ENCODE measurements around the gene ADGRE1.
A peak's percentile ranks its signal among the peaks of the same experiment; 100 is the strongest.

ADGRE1 gene

DNA sequence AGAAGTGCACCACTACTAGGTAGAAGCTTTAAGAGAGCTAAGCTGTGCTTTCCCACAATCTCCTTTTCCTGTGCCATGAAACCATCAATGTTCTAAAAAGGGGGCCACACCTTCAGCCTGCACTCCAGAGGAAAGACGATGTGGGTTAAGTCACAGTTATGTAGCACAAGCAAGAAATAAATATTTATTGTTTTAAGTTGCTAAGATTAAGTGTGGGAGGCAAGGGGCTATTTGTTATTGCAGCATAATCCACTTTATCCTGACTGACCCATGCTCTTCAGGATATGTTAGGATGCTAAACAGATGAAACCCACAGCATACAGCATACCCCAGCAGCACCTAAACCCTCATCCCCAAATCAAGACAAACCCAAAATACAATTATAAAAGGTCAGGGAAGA lies 69.2 kb downstream of the ADGRE1 start:
- DNase-seq: no peak

DNA sequence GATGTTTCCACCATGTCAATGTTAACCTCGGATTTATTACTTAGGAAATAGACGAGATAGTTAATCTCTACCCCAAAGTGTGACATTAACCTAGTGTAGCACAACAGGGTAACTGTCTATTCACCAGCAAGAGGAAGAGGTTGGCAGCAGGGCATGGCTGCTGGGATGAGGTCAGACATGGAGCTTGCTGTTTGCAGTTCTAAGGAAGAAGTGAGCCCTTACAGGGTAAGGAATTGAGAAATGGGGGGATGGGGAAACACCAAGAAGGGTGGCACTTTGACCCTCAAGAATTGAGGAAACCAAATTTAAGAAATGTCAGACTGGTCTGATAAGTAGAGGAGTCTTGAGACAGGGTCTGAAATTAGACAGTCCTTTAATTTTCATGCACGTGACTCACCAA lies 71.4 kb downstream of the ADGRE1 start:
- peak in 1 of 2 donors; percentile 9 for DNase-seq

DNA sequence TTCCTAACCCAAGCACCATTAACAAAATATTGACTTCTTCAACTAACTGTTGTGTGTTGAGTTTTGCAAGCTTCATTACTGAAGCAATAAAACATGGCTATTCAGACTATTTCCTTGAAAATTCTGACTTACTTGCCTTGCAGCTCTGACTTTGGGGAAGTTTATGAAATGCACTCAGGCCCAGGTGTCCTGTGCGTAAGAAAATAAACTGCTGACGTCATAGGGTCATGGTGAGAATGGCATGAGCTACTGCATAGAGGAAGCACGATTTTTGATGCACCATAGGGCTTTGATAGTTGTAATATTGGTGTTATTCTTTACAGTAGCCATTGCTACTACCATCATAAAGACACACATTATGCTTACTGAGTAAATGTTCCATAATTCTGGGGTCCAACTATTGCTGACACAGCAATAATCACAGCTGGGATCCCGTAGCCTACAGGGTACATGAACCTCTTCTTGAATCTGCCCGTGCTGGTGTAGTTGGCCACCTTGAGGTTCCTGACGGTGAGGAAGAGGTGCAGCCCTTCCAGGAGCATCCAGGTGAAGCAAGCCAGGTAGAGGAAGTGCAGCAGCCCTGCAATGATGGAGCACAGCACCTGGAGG lies 76.0 kb downstream of the ADGRE1 start:
- DNase-seq: peak in 1 of 2 donors; percentile 27

DNA sequence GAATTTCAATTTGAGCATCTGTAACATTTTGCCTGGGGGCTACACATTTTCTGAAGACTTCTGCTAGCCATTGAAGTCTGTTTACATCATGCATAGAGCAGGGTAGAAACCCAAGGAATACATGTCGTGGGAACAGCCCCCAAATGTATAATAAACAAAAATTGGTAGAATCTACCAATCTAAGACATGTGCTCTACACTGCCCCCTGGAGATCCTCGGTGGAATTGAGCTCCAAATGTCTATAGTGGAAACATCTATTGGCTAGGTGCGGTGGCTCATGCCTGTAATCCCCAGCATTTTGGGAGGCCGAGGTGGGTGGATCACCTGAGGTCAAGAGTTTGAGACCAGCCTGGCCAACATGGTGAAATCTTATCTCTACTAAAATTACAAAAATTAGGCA lies 76.6 kb downstream of the ADGRE1 start:
- peak; percentile 6 to 49 for DNase-seq

DNA sequence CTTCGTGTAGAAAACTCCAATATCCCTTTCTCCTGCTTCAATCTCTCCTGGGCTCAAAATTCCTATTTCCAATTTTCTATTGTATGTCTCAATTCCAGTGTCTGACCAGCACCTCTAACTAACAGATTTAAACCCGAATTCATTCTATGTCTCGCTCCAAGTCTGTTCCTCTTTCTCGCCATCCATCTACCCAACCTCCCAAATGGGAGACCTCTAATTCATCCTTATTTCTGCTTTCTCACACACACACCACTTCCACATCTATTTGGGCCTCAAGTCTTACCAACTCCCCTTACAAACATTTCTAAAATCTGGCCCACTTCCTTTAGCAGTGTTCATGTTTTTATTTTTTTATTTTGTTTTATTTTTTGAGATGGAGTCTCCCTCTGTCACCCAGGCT lies 80.6 kb downstream of the ADGRE1 start:
- DNase-seq: no peak

DNA sequence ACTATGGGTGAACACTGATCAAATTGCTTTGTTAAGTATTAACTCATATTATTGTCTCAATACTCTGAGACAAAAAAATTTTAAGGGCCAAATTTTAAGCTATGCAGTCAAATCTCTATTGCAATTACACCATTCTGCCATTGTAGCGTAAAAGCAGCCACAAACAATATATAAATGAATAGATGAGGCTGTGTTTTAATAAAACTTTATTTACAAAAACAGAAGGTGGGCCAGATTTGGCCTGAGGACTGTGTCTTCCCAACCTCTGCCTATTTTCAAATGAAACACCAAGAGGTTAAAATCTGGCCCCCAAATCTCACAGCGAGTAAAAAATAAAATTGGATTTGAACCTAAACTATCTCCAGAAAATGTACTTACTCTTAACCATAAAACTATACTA lies 82.1 kb downstream of the ADGRE1 start:
- no peak for DNase-seq

DNA sequence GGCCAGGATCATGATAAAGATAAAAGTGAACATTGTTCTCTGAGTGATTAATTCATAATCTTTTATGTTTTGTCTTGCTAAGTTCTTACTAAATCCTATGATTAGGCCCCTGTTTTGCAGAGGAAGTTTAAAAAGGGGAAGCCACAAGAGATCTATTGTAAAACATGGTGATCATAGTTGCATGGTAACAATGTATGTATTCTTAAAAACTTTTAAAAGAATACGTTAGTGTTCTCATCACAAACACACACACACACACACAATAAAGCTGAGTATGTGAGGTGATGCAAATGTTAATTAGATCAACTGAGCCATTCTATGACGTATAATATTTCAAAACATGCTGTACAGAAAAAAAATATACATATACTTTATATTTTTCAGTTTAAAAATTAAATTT lies 82.6 kb downstream of the ADGRE1 start:
- no peak for DNase-seq

DNA sequence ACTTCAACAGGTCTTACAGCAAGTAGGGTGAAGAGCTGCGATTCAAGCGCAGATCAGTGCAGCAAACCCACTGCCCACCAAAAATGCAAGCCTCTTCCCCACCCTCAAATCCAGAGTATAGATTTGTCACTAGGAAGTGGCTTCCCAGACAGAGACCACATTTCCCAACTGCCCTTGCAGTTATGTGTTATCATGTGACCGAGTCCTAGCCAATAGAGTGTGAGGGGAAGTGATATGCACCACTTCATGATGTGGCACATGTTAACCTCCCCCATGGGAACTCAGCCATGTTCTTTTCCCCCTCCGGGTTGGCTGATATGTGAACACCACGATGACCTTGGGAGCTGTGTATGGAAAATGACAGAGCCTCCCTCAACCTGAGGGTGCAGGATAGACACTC lies 83.1 kb downstream of the ADGRE1 start:
- DNase-seq: peak; percentile 24 to 50

DNA sequence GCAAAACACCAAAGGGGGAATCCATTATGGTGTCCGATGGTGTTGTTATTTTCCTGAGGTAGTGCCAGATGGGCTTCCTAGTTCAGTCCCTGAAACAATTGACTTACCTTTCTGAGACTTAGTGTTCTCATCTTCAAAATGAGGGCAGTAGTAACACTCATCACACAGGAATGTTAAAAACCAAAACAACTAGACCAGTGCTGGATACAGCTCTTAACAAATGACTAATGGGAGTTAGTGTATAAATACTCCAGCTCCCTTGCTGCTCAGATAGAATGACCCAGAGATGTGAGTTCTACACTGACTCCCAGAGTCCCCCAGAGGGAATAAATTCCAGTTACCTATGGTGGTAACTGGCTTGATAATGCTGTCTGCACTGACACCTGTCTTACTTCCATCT lies 84.0 kb downstream of the ADGRE1 start:
- no peak for DNase-seq

DNA sequence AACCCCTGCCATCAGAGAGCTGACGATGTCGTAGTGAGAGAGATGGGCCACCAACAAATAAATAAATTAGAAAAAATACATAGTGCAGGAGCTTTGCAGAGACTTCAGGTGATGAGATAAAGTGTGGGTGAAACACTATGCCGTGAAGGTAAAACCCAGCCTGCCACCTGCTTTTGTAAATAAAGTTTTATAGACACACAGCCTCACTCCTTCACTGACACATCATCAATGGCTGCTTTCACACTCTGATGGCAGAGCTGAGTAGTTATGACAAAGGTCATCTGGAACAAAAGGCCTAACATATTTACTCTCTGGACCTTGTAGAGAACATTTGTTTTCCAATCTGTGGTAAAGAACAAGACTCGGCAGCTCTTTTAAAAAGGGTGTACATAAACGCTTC lies 88.8 kb downstream of the ADGRE1 start:
- no peak for DNase-seq

DNA sequence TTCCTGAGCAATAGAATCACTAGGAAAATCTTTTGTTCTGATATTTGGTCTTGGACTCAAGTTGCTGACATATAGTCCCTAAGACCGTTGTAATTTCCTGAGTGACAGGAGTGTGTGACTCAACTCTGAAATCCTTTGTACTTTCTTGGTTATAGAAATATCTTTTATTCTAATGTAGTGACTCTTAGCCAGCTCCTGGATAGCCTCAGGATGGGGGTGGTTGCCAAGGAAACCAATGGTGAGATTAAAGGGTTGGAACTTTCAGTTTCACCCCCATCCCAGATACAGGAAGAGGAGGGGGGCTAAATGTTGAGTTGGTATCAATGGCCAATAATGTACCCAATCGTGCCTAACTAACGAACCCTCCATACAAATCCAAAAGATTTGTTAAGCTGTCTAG lies 92.0 kb downstream of the ADGRE1 start:
- no peak for DNase-seq

DNA sequence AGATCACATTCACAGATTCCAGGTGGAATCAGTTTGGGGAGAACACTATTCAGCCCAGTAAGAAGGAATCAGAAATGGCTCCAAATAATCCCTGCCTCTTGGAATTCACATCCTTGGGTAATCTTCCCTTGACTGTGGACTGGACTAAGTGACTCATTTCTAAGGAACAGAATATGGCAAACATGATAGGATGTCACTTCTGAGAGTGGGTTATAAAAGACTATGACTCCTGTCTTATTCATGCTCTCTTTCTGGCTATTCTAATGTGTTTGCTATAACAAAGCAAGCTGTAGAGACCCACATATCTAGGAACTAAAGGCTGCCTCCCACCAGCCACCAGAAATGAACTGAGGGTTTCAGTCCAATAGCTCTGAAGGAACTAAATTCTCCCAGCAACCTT lies 96.1 kb downstream of the ADGRE1 start:
- DNase-seq: no peak

DNA sequence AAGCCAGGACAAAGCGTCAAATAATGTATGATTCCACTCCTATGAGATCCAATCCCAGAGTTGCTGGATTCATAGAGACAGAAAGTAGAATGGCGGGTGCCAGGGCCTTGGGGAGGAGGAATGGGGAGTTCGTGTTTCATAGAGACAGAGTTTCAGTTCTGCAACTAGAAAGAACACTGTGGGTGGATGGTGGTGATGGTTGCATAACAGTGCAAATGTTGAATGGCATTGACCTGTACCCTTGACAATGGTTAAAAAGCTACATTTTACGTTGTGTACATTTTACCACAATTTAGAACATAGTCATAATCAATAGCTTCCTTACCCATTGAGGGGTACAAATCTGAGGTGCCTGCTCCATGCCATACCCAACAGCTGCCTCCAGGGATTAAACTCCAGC lies 100.5 kb downstream of the ADGRE1 start:
- no peak for DNase-seq

DNA sequence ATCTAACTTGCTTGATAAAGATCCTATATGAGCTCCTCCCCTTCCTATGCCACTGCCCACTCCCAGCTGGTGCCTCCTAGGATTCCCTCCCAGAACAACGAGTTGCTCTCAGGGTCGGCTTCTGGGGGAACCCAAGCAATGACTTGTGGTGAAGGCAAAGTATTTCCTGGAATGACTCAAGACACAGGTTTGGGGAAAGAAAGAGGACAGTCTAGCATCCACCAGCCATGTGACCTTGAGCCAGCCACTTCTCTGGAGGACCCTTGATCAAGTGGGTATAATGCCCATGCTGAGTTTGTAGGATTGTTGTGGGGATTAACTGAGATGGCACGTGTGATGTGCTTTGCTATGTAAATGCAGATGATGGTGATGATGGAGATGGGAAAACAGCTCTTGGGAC lies 100.9 kb downstream of the ADGRE1 start:
- DNase-seq: no peak
